HEK293 (cell line): ENCODE measurements around the gene LIMA1.

Experiments
- CTCF ChIA-PET: fragments of 350-600 bp; formaldehyde crosslinking; extraction: SDS; loops from one replicate; lab custom pipeline; 2021; ENCODE audit warnings: antibody characterized with exemption; lab: Yijun Ruan, JAX
- POLR2A ChIA-PET: fragments of 300-600 bp; formaldehyde crosslinking; extraction: SDS; loops from one replicate; lab custom pipeline; 2020; ENCODE audit warnings: antibody characterized with exemption, inconsistent platforms; lab: Yijun Ruan, JAX
- H3K27ac ChIP-seq: fragments of 200-500 bp; sonication (Bioruptor generic); 2 replicates; pipeline ENCODE4 v1.5.1; 2014; ENCODE audit warnings: low read depth, low read length, control low read depth, inconsistent platforms; ENCODE audit errors: extremely low read depth
- H3K36me3 ChIP-seq, 2 experiments: fragments of 200-500 bp in 1 of 2; sonication (Bioruptor generic) in 1 of 2; 1 replicate in 1 of 2; 2 replicates in 1 of 2; pipeline ENCODE4 v1.5.1; 2014 to 2017; ENCODE audit warnings: inconsistent platforms in 2 of 2, low read length in 2 of 2; ENCODE audit not compliant: control insufficient read depth in 2 of 2, insufficient read depth in 1 of 2
- H3K4me1 ChIP-seq: fragments of 200-500 bp; sonication (Bioruptor generic); 2 replicates; pipeline ENCODE4 v1.5.1; 2014; ENCODE audit warnings: mild to moderate bottlenecking, low read length, inconsistent platforms; ENCODE audit not compliant: control insufficient read depth, insufficient read depth
- H3K4me3 ChIP-seq: 2 replicates; pipeline ENCODE4 v1.5.1; 2011; ENCODE audit warnings: low read depth, mild to moderate bottlenecking, control low read depth, low read length, moderate library complexity
- H3K9me3 ChIP-seq: fragments of 200-500 bp; sonication (Bioruptor generic); 2 replicates; pipeline ENCODE4 v1.5.1; 2014; ENCODE audit warnings: low read depth, low read length, inconsistent platforms; ENCODE audit not compliant: control insufficient read depth, insufficient read depth
- BCL11A ChIP-seq: fragments of 450-650 bp; formaldehyde crosslinking; IDR thresholded peaks from 2 replicates; pipeline ENCODE4 v1.5.1; 2016; ENCODE audit warnings: low read depth, missing biosample characterization, missing genetic modification characterization
- BCL11B ChIP-seq: fragments of 450-650 bp; formaldehyde crosslinking; IDR thresholded peaks from 2 replicates; pipeline ENCODE4 v1.5.1; 2016; ENCODE audit warnings: low read depth, missing biosample characterization, missing genetic modification characterization
- FEZF1 ChIP-seq: fragments of 450-650 bp; formaldehyde crosslinking; IDR thresholded peaks from 2 replicates; pipeline ENCODE4 v1.5.1; 2016; ENCODE audit warnings: missing biosample characterization, missing genetic modification characterization
- KLF10 ChIP-seq: fragments of 450-650 bp; IDR thresholded peaks from 2 replicates; pipeline ENCODE4 v1.5.1; 2018; ENCODE audit warnings: missing biosample characterization, mild to moderate bottlenecking, missing genetic modification characterization
- OSR2 ChIP-seq: fragments of 450-650 bp; formaldehyde crosslinking; IDR thresholded peaks from 2 replicates; pipeline ENCODE4 v1.5.1; 2016; ENCODE audit warnings: missing biosample characterization, missing genetic modification characterization
- SP7 ChIP-seq: fragments of 450-650 bp; formaldehyde crosslinking; IDR thresholded peaks from 2 replicates; pipeline ENCODE4 v1.5.1; 2016; ENCODE audit warnings: missing biosample characterization, missing genetic modification characterization
- ZBTB17 ChIP-seq: fragments of 450-650 bp; formaldehyde crosslinking; IDR thresholded peaks from 2 replicates; pipeline ENCODE4 v1.5.1; 2016; ENCODE audit warnings: missing biosample characterization, missing genetic modification characterization
- ZIC2 ChIP-seq: fragments of 450-650 bp; formaldehyde crosslinking; IDR thresholded peaks from 2 replicates; pipeline ENCODE4 v1.5.1; 2016; ENCODE audit warnings: missing biosample characterization, missing genetic modification characterization
- ZNF157 ChIP-seq: fragments of 450-650 bp; formaldehyde crosslinking; IDR thresholded peaks from 2 replicates; pipeline ENCODE4 v1.5.1; 2016; ENCODE audit warnings: missing biosample characterization, missing genetic modification characterization
- ZNF174 ChIP-seq: fragments of 450-650 bp; formaldehyde crosslinking; IDR thresholded peaks from 2 replicates; pipeline ENCODE4 v1.5.0; 2017; ENCODE audit warnings: missing biosample characterization, mild to moderate bottlenecking, missing genetic modification characterization
- ZNF214 ChIP-seq: fragments of 450-650 bp; formaldehyde crosslinking; IDR thresholded peaks from 2 replicates; pipeline ENCODE4 v1.5.1; 2017; ENCODE audit warnings: missing biosample characterization, mild to moderate bottlenecking, missing genetic modification characterization, borderline replicate concordance
- ZNF335 ChIP-seq: fragments of 450-650 bp; formaldehyde crosslinking; conservative IDR thresholded peaks from 2 replicates; pipeline ENCODE4 v1.5.1; 2016; ENCODE audit warnings: missing biosample characterization, missing genetic modification characterization
- ZNF341 ChIP-seq: fragments of 450-650 bp; formaldehyde crosslinking; IDR thresholded peaks from 2 replicates; pipeline ENCODE4; 2016; ENCODE audit warnings: low read depth, missing biosample characterization, missing genetic modification characterization
- ZNF48 ChIP-seq: fragments of 450-650 bp; formaldehyde crosslinking; IDR thresholded peaks from 2 replicates; pipeline ENCODE4 v1.5.1; 2016; ENCODE audit warnings: missing biosample characterization, missing genetic modification characterization
- ZNF548 ChIP-seq: fragments of 450-650 bp; formaldehyde crosslinking; IDR thresholded peaks from 2 replicates; pipeline ENCODE4 v1.5.1; 2016; ENCODE audit warnings: missing biosample characterization, missing genetic modification characterization
- ZNF561 ChIP-seq: fragments of 450-650 bp; IDR thresholded peaks from 2 replicates; pipeline ENCODE4 v1.5.1; 2018; ENCODE audit warnings: missing biosample characterization, missing genetic modification characterization, borderline replicate concordance
- ZNF654 ChIP-seq: fragments of 450-650 bp; formaldehyde crosslinking; IDR thresholded peaks from 2 replicates; pipeline ENCODE4 v1.5.1; 2016; ENCODE audit warnings: low read depth, missing biosample characterization, missing genetic modification characterization
- ZNF677 ChIP-seq: fragments of 450-650 bp; IDR thresholded peaks from 2 replicates; pipeline ENCODE4 v1.5.0; 2018; ENCODE audit warnings: missing biosample characterization, mild to moderate bottlenecking, missing genetic modification characterization, moderate library complexity
- ZNF76 ChIP-seq: fragments of 450-650 bp; formaldehyde crosslinking; IDR thresholded peaks from 2 replicates; pipeline ENCODE4; 2016; ENCODE audit warnings: low read depth, missing biosample characterization, missing genetic modification characterization, borderline replicate concordance
- ZNF843 ChIP-seq: fragments of 450-650 bp; formaldehyde crosslinking; IDR thresholded peaks from 2 replicates; pipeline ENCODE4 v1.5.1; 2016; ENCODE audit warnings: missing biosample characterization, missing genetic modification characterization
- ZXDB ChIP-seq: fragments of 450-650 bp; formaldehyde crosslinking; IDR thresholded peaks from 2 replicates; pipeline ENCODE4 v1.5.1; 2016; ENCODE audit warnings: missing biosample characterization, missing genetic modification characterization
- TF ChIP-seq, protein P1 (sequence below): fragments of 450-650 bp; formaldehyde crosslinking; IDR thresholded peaks from 2 replicates; pipeline ENCODE4 v1.5.1; 2016; ENCODE audit warnings: missing biosample characterization, missing genetic modification characterization
- TF ChIP-seq, protein P2 (sequence below): fragments of 450-650 bp; formaldehyde crosslinking; IDR thresholded peaks from 2 replicates; pipeline ENCODE4 v1.5.1; 2016; ENCODE audit warnings: missing biosample characterization, missing genetic modification characterization
- TF ChIP-seq, protein P3 (sequence below): fragments of 450-650 bp; formaldehyde crosslinking; IDR thresholded peaks from 2 replicates; pipeline ENCODE4 v1.5.1; 2016; ENCODE audit warnings: missing biosample characterization, missing genetic modification characterization
- TF ChIP-seq, protein P4 (sequence below): fragments of 450-650 bp; formaldehyde crosslinking; IDR thresholded peaks from 2 replicates; pipeline ENCODE4 v1.5.1; 2016; ENCODE audit warnings: missing biosample characterization, missing genetic modification characterization
- TF ChIP-seq, protein P5 (sequence below): fragments of 450-650 bp; IDR thresholded peaks from 2 replicates; pipeline ENCODE4 v1.5.1; 2018; ENCODE audit warnings: missing biosample characterization, mild to moderate bottlenecking, missing genetic modification characterization
- TF ChIP-seq, protein P6 (sequence below): fragments of 450-650 bp; formaldehyde crosslinking; IDR thresholded peaks from 2 replicates; pipeline ENCODE4 v1.5.1; 2016; ENCODE audit warnings: missing biosample characterization, missing genetic modification characterization
- TF ChIP-seq, protein P7 (sequence below): fragments of 450-650 bp; formaldehyde crosslinking; IDR thresholded peaks from 2 replicates; pipeline ENCODE4 v1.5.1; 2017; ENCODE audit warnings: missing biosample characterization, missing genetic modification characterization

The LIMA1 gene

DNA sequence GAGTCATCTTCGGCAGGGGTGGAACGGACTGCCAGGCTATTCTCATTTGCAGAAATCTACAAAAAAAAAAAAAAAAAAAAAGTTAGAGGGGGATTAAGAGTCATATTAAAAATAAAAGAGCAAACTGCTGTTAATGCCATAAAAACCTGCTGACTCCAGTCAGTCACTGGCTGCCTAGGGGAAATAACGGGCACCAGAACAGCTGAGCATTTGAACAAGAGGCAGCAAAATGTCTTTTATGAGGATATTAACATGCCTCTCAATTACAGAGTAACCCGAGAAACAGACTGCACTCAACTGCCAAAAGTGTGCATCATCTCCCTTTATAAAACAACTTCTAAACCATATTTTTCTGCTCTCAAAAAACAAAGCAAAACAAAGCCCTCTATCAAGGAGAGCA, 87.5 kb downstream of the LIMA1 start:
- peaks cover 23 to 26% of the 10 kb centered on the region in 2 experiments for H3K36me3 ChIP-seq
- POLR2A ChIA-PET, result no interaction called here
- CTCF ChIA-PET, result interaction anchor here (0.6 to 1.4 kb wide), 7 partner anchors 16 to 250 kb away, joined by 3 to 9 read pairs (median 3); no protein-coding TSS in a partner anchor
- peaks cover 21% of the 10 kb centered on the region for H3K4me1 ChIP-seq
- no peak overlapping the region for H3K4me3 ChIP-seq
- H3K27ac ChIP-seq, result no peak overlapping the region
- H3K9me3 ChIP-seq, result no peaks in the 10 kb centered on the region
- TF ChIP-seq ZNF341 (tag by site-specific recombination) (0 out of 2 replicates have a peak, but pooled peaks have one; percentile 30), FEZF1 (tag by site-specific recombination) (peak; percentile 99), ZNF843 (tag by site-specific recombination) (peak; percentile 78), ZIC2 (tag by site-specific recombination) (peak; percentile 32; the same call in 1 of the 2 replicates), ZNF76 (tag by site-specific recombination) (no peak), ZNF335 (0 out of 2 replicates have a peak, but pooled peaks have one; percentile 13), ZBTB17 (tag by site-specific recombination) (peak; percentile 48; the same call in 1 of the 2 replicates), ZNF48 (no peak), BCL11A (tag by site-specific recombination) (peak; percentile 69; the same call in 1 of the 2 replicates), ZNF654 (tag by site-specific recombination) (peak; percentile 7; the same call in 1 of the 2 replicates), ZNF214 (tag by site-specific recombination) (no peak), BCL11B (tag by site-specific recombination) (peak; percentile 85), ZNF548 (no peak), SP7 (tag by site-specific recombination) (peak; percentile 76), OSR2 (tag by site-specific recombination) (peak; percentile 67), ZNF561 (peak; percentile 73; the same call in 1 of the 2 replicates), ZNF174 (tag by site-specific recombination) (no peak), ZXDB (tag by site-specific recombination) (peak; percentile 39; the same call in 1 of the 2 replicates), ZNF677 (tag by site-specific recombination) (no peak), ZNF157 (no peak), KLF10 (0 out of 2 replicates have a peak, but pooled peaks have one; percentile 18)
- TF ChIP-seq, protein P1, sequence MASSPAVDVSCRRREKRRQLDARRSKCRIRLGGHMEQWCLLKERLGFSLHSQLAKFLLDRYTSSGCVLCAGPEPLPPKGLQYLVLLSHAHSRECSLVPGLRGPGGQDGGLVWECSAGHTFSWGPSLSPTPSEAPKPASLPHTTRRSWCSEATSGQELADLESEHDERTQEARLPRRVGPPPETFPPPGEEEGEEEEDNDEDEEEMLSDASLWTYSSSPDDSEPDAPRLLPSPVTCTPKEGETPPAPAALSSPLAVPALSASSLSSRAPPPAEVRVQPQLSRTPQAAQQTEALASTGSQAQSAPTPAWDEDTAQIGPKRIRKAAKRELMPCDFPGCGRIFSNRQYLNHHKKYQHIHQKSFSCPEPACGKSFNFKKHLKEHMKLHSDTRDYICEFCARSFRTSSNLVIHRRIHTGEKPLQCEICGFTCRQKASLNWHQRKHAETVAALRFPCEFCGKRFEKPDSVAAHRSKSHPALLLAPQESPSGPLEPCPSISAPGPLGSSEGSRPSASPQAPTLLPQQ (tag by site-specific recombination), result no peak
- TF ChIP-seq, protein P2, sequence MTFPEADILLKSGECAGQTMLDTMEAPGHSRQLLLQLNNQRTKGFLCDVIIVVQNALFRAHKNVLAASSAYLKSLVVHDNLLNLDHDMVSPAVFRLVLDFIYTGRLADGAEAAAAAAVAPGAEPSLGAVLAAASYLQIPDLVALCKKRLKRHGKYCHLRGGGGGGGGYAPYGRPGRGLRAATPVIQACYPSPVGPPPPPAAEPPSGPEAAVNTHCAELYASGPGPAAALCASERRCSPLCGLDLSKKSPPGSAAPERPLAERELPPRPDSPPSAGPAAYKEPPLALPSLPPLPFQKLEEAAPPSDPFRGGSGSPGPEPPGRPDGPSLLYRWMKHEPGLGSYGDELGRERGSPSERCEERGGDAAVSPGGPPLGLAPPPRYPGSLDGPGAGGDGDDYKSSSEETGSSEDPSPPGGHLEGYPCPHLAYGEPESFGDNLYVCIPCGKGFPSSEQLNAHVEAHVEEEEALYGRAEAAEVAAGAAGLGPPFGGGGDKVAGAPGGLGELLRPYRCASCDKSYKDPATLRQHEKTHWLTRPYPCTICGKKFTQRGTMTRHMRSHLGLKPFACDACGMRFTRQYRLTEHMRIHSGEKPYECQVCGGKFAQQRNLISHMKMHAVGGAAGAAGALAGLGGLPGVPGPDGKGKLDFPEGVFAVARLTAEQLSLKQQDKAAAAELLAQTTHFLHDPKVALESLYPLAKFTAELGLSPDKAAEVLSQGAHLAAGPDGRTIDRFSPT (tag by site-specific recombination), result no peak
- TF ChIP-seq, protein P3, sequence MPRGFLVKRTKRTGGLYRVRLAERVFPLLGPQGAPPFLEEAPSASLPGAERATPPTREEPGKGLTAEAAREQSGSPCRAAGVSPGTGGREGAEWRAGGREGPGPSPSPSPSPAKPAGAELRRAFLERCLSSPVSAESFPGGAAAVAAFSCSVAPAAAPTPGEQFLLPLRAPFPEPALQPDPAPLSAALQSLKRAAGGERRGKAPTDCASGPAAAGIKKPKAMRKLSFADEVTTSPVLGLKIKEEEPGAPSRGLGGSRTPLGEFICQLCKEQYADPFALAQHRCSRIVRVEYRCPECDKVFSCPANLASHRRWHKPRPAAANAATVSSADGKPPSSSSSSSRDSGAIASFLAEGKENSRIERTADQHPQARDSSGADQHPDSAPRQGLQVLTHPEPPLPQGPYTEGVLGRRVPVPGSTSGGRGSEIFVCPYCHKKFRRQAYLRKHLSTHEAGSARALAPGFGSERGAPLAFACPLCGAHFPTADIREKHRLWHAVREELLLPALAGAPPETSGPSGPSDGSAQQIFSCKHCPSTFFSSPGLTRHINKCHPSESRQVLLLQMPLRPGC (tag by site-specific recombination), result peak; percentile 57; the same call in 1 of the 2 replicates
- TF ChIP-seq, protein P4, sequence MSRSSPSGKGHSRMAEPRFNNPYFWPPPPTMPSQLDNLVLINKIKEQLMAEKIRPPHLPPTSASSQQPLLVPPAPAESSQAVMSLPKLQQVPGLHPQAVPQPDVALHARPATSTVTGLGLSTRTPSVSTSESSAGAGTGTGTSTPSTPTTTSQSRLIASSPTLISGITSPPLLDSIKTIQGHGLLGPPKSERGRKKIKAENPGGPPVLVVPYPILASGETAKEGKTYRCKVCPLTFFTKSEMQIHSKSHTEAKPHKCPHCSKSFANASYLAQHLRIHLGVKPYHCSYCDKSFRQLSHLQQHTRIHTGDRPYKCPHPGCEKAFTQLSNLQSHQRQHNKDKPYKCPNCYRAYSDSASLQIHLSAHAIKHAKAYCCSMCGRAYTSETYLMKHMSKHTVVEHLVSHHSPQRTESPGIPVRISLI (tag by site-specific recombination), result peak; percentile 61; the same call in 1 of the 2 replicates
- TF ChIP-seq, protein P5, sequence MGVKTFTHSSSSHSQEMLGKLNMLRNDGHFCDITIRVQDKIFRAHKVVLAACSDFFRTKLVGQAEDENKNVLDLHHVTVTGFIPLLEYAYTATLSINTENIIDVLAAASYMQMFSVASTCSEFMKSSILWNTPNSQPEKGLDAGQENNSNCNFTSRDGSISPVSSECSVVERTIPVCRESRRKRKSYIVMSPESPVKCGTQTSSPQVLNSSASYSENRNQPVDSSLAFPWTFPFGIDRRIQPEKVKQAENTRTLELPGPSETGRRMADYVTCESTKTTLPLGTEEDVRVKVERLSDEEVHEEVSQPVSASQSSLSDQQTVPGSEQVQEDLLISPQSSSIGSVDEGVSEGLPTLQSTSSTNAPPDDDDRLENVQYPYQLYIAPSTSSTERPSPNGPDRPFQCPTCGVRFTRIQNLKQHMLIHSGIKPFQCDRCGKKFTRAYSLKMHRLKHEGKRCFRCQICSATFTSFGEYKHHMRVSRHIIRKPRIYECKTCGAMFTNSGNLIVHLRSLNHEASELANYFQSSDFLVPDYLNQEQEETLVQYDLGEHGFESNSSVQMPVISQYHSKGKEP (tag by site-specific recombination), result peak; percentile 67
- TF ChIP-seq, protein P6, sequence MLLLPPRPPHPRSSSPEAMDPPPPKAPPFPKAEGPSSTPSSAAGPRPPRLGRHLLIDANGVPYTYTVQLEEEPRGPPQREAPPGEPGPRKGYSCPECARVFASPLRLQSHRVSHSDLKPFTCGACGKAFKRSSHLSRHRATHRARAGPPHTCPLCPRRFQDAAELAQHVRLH (tag by site-specific recombination), result peak; percentile 29; the same call in 1 of the 2 replicates
- TF ChIP-seq, protein P7, sequence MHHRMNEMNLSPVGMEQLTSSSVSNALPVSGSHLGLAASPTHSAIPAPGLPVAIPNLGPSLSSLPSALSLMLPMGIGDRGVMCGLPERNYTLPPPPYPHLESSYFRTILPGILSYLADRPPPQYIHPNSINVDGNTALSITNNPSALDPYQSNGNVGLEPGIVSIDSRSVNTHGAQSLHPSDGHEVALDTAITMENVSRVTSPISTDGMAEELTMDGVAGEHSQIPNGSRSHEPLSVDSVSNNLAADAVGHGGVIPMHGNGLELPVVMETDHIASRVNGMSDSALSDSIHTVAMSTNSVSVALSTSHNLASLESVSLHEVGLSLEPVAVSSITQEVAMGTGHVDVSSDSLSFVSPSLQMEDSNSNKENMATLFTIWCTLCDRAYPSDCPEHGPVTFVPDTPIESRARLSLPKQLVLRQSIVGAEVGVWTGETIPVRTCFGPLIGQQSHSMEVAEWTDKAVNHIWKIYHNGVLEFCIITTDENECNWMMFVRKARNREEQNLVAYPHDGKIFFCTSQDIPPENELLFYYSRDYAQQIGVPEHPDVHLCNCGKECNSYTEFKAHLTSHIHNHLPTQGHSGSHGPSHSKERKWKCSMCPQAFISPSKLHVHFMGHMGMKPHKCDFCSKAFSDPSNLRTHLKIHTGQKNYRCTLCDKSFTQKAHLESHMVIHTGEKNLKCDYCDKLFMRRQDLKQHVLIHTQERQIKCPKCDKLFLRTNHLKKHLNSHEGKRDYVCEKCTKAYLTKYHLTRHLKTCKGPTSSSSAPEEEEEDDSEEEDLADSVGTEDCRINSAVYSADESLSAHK (tag by site-specific recombination), result peak; percentile 82
